Smooth muscle cell of trachea (primary cell): Measurements from ENCODE around the gene HCCS. TPM values are rescaled to one million over a fixed set of nuclear protein-coding genes. Genes with fewer than 3 reads are reported as not detected.

Experiments
- total RNA-seq: library from RNA; depleted of rRNA; stranded (reverse); fragments of >200 nt; gene quantifications from 2 replicates; pipeline ENCODE4 v1.2.1, GENCODE V29; 2014

HCCS gene
- 18.0 and 20.8 TPM in 2 replicates for total RNA-seq

GRCh38 chrX:11111037-11111851 lies at the start of gene HCCS:
TSS of gene HCCS (plus strand) at chrX:11111332. CDS start at chrX:11112061, 729 bp downstream.

Other genes starting within 250 kb of the HCCS start
- gene AMELX, start 182.1 kb downstream of the HCCS start, total RNA-seq = not detected in 2 replicates